B cell (primary cell): ENCODE results near the gene KRTAP20-3. TPM values are rescaled to one million over a fixed set of nuclear protein-coding genes. Genes with fewer than 3 reads are reported as not detected.

ENCODE experiments used
- ATAC-seq: fragments of 200-7000 bp; cut with Tn5 transposase; one replicate; pipeline ENCODE4 v1.10.0; 2021; ENCODE audit warnings: low read depth, mild to moderate bottlenecking, moderate number of reproducible peaks, moderate library complexity
- CTCF ChIA-PET: fragments of 350-600 bp; sonication (Branson Sonifier 250); formaldehyde crosslinking; loops from one replicate; lab custom pipeline; 2021; ENCODE audit warnings: antibody characterized with exemption, inconsistent platforms; lab: Charles Lee
- POLR2A ChIA-PET: fragments of 350-600 bp; sonication (Branson Sonifier 250); formaldehyde crosslinking; loops from one replicate; lab custom pipeline; 2021; ENCODE audit warnings: antibody characterized with exemption; lab: Charles Lee
- DNase-seq: peaks from one replicate; pipeline ENCODE4 v3.0.0; 2013
- H2AFZ ChIP-seq: 2 replicates; pipeline ENCODE4 v1.6.1; 2012; ENCODE audit warnings: mild to moderate bottlenecking, low read depth, low read length; ENCODE audit not compliant: insufficient read depth, poor library complexity, severe bottlenecking
- H3K27ac ChIP-seq, 2 donors: 1 replicate in 1 of 2; 2 replicates in 1 of 2; pipeline ENCODE4 v1.5.1; 2012 to 2013; ENCODE audit warnings: low read length in 2 of 2, mild to moderate bottlenecking in 2 of 2, moderate library complexity in 1 of 2
- H3K27me3 ChIP-seq, 4 experiments: fragments of 200-600 bp in 1 of 4; sonication (generic) in 1 of 4; replicated peaks in 1 of 4; 1 replicate in 2 of 4; 2 replicates in 2 of 4; pipeline versions ENCODE4 v1.6.1 to v1.7.0; 2013 to 2016; ENCODE audit warnings: low read length in 3 of 4, mild to moderate bottlenecking in 2 of 4, mixed read lengths in 1 of 4, moderate library complexity in 1 of 4; ENCODE audit not compliant: insufficient read depth in 4 of 4, control insufficient read depth in 3 of 4; ENCODE audit errors: control extremely low read depth in 1 of 4
- H3K36me3 ChIP-seq, 2 experiments: replicated peaks in 1 of 2; 1 replicate in 1 of 2; 2 replicates in 1 of 2; pipeline versions ENCODE4 v1.6.1 to v1.7.1; 2013; ENCODE audit warnings: low read length in 1 of 2; ENCODE audit not compliant: insufficient read depth in 2 of 2, control insufficient read depth in 1 of 2; ENCODE audit errors: control extremely low read depth in 1 of 2, extremely low read depth in 1 of 2
- H3K4me1 ChIP-seq, 2 donors: fragments of 200-600 bp in 1 of 2; sonication (generic) in 1 of 2; 1 replicate in 1 of 2; 2 replicates in 1 of 2; pipeline versions ENCODE4 v1.5.1 to v1.6.1; 2013 to 2017; ENCODE audit warnings: low read length in 2 of 2; ENCODE audit not compliant: control insufficient read depth in 2 of 2, insufficient read depth in 2 of 2
- H3K4me2 ChIP-seq: replicated peaks from 2 replicates; pipeline ENCODE3; 2012; ENCODE audit warnings: mild to moderate bottlenecking, low read depth, low read length; ENCODE audit not compliant: poor library complexity, severe bottlenecking
- H3K4me3 ChIP-seq, 5 experiments: fragments of 200-600 bp in 1 of 5; sonication (generic) in 1 of 5; 1 replicate in 3 of 5; 2 replicates in 2 of 5; pipeline versions ENCODE4 v1.5.1 to v1.7.0; 2011 to 2016; ENCODE audit warnings: low read length in 4 of 5, mild to moderate bottlenecking in 4 of 5, low read depth in 2 of 5, control low read depth in 1 of 5, moderate library complexity in 1 of 5; ENCODE audit not compliant: insufficient read depth in 1 of 5; ENCODE audit errors: control extremely low read depth in 1 of 5, extremely low read depth in 1 of 5
- H3K79me2 ChIP-seq: fragments of 200-600 bp; sonication (generic); one replicate; pipeline ENCODE4 v1.6.0; 2016; ENCODE audit warnings: low read length; ENCODE audit not compliant: control insufficient read depth, insufficient read depth
- H3K9ac ChIP-seq: fragments of 200-600 bp; sonication (generic); 2 replicates; pipeline ENCODE4 v1.6.1; 2017; ENCODE audit warnings: mild to moderate bottlenecking, low read length, moderate library complexity
- H3K9me3 ChIP-seq, 3 donors: one replicate each; pipeline versions ENCODE4 v1.6.1 to v1.7.1; 2013; ENCODE audit warnings: low read length in 2 of 3; ENCODE audit not compliant: control insufficient read depth in 2 of 3, insufficient read depth in 1 of 3; ENCODE audit errors: control extremely low read depth in 1 of 3
- H4K20me1 ChIP-seq: 2 replicates; pipeline ENCODE4 v1.6.0; 2012; ENCODE audit warnings: mild to moderate bottlenecking, low read length; ENCODE audit not compliant: insufficient read depth, control insufficient read depth, poor library complexity, severe bottlenecking
- H3K27ac Mint-ChIP-seq: one replicate; pipeline ENCODE4 v1.8.0; 2021; ENCODE audit warnings: mixed read lengths
- H3K27me3 Mint-ChIP-seq: one replicate; pipeline ENCODE4 v1.8.0; 2021; ENCODE audit warnings: mixed read lengths
- H3K4me1 Mint-ChIP-seq: one replicate; pipeline ENCODE4 v1.8.0; 2021; ENCODE audit warnings: mixed read lengths
- H3K4me3 Mint-ChIP-seq: one replicate; pipeline ENCODE4 v1.8.0; 2021; ENCODE audit warnings: mixed read lengths
- H3K9me3 Mint-ChIP-seq: one replicate; pipeline ENCODE4 v1.8.0; 2022; ENCODE audit warnings: mixed read lengths; ENCODE audit not compliant: insufficient read depth
- CTCF ChIP-seq: fragments of 200-600 bp; IDR thresholded peaks from one replicate; pipeline ENCODE4 v1.8.0; 2022; ENCODE audit warnings: antibody characterized with exemption, mild to moderate bottlenecking
- EZH2 ChIP-seq: IDR thresholded peaks from 2 replicates; pipeline ENCODE4 v1.6.1; 2012; ENCODE audit warnings: borderline replicate concordance, low read depth, mild to moderate bottlenecking, moderate library complexity, low read length; ENCODE audit not compliant: insufficient read depth, poor library complexity, severe bottlenecking
- WGBS: methylation state at CpG from one replicate; pipeline ENCODE4 v1.1.5; 2013; ENCODE audit warnings: missing lambda C conversion rate; ENCODE audit not compliant: insufficient coverage; 5-methylcytosine and 5-hydroxymethylcytosine counted together
- intact Hi-C: fragments of 100-400 bp; cut with micrococcal nuclease; formaldehyde crosslinking; loops from one replicate; pipeline ENCODE4 v1.10.0; 2022
- polyA plus RNA-seq: library from polyadenylated mRNA; depleted of rRNA; stranded (reverse); fragments of >200 nt; gene quantifications from 2 replicates; pipeline ENCODE4 v1.2.3, GENCODE V29; 2012
- total RNA-seq, 2 donors: library from RNA; stranded (reverse); fragments of 120-200 nt in 1 of 2; gene quantifications; 1 replicate in 1 of 2; 2 replicates in 1 of 2; pipeline versions ENCODE4 v1.2.3 to v1.2.4, GENCODE V29; 2013 to 2022

Gene KRTAP20-3
- total and polyA plus RNA-seq, 2 donors (not counting 1 experiment from before 2014, with no cell fraction given) = not detected

GRCh38 chr21:30634906-30635305, 7.8 kb upstream of the KRTAP20-3 start, which contains the start of gene KRTAP20-2:
TSS of gene KRTAP20-2 (plus strand) at chr21:30635206. CDS start at chr21:30635264, 58 bp downstream.
- no peak for TF ChIP-seq CTCF
- TF ChIP-seq EZH2 = no peak
- H3K79me2 ChIP-seq = no peaks in the 10 kb centered on the region
- peaks cover 0 to 2% (median 0%) of the 10 kb centered on the region in 3 donors for H3K9me3 ChIP-seq
- H3K36me3 ChIP-seq = no peaks in the 10 kb centered on the region
- ATAC-seq (no peak), DNase-seq (no peak)
- Mint-ChIP-seq H3K4me1 (no peaks in the 10 kb centered on the region), H3K4me3 (no peak within 1 kb of the TSS), H3K27ac (no peak within 1 kb of the TSS), H3K27me3 (no peaks in the 10 kb centered on the region), H3K9me3 (peaks cover 9% of the 10 kb centered on the region)
- H3K4me2 ChIP-seq = no peak within 1 kb of the TSS
- no CpG with 5 or more reads among the region's 1 CpG for WGBS
- no peaks in the 10 kb centered on the region for H3K27me3 ChIP-seq
- no peak within 1 kb of the TSS for H3K27ac ChIP-seq
- H2AFZ ChIP-seq = no peak within 1 kb of the TSS
- intact Hi-C loops = no loop called here
- no peak within 1 kb of the TSS for H3K4me3 ChIP-seq
- no peaks in the 10 kb centered on the region for H3K4me1 ChIP-seq
- ChIA-PET POLR2A (no interaction called here), CTCF (no interaction called here)
- H3K9ac ChIP-seq = no peak within 1 kb of the TSS
- no peaks in the 10 kb centered on the region for H4K20me1 ChIP-seq

- TF ChIP-seq EZH2 (no peak), CTCF (no peak)
- CTCF ChIA-PET = no interaction called here
- ATAC-seq = no peak
- Histone ChIP-seq H3K9me3 (no peaks in the 10 kb centered on the region), H3K9ac (no peak overlapping the region), H3K27me3 (no peaks in the 10 kb centered on the region), H3K27ac (no peak overlapping the region), H3K4me2 (no peak overlapping the region), H3K4me1 (no peaks in the 10 kb centered on the region), H3K4me3 (no peak overlapping the region), H4K20me1 (no peaks in the 10 kb centered on the region), H2AFZ (no peak overlapping the region), H3K36me3 (no peaks in the 10 kb centered on the region), H3K79me2 (no peaks in the 10 kb centered on the region)
- Mint-ChIP-seq H3K27me3 (no peaks in the 10 kb centered on the region), H3K4me3 (no peak overlapping the region), H3K4me1 (no peaks in the 10 kb centered on the region), H3K27ac (no peak overlapping the region), H3K9me3 (peaks cover 5% of the 10 kb centered on the region)
- no peak for DNase-seq
- POLR2A ChIA-PET = no interaction called here
- 100% methylated on average over 2 of the region's 3 CpGs for WGBS
- intact Hi-C loops = no loop called here
Measured at GRCh38 chr21:30638686-30639085, 4.0 kb upstream of the KRTAP20-3 start.
